Heart left ventricle (tissue), 16 donors: ENCODE data around the gene CELA1. TPM values are rescaled to one million over a fixed set of nuclear protein-coding genes. Genes with fewer than 3 reads are reported as not detected.

Experiments
- ATAC-seq, 4 donors: fragments of 200-7000 bp; cut with Tn5 transposase; one replicate each; pipeline ENCODE4 v1.9.1; 2020 to 2022; ENCODE audit warnings: moderate library complexity in 4 of 4, mild to moderate bottlenecking in 3 of 4, moderate number of reproducible peaks in 1 of 4
- DNase-seq, 5 donors: peaks; one replicate each; pipeline ENCODE4 v3.0.0-alpha.2; 2020
- H3K27ac ChIP-seq, 12 donors: fragments of 200-600 bp; sonication (generic) in 4 of 12; one replicate each; pipeline versions ENCODE4 v1.5.0 to v1.8.0; 2016 to 2022; ENCODE audit warnings: mild to moderate bottlenecking in 2 of 12
- H3K27me3 ChIP-seq, 9 donors: fragments of 200-600 bp; sonication (generic) in 2 of 9; one replicate each; pipeline versions ENCODE4 v1.5.1 to v1.8.0; 2016 to 2022; ENCODE audit warnings: mild to moderate bottlenecking in 3 of 9
- H3K36me3 ChIP-seq, 9 donors: fragments of 200-600 bp; sonication (generic) in 2 of 9; one replicate each; pipeline versions ENCODE4 v1.5.0 to v1.8.0; 2018 to 2022; ENCODE audit warnings: mild to moderate bottlenecking in 2 of 9
- H3K4me1 ChIP-seq, 12 donors: fragments of 200-600 bp; sonication (generic) in 4 of 12; one replicate each; pipeline versions ENCODE4 v1.5.0 to v1.8.0; 2016 to 2022; ENCODE audit warnings: mild to moderate bottlenecking in 3 of 12
- H3K4me3 ChIP-seq, 12 donors: fragments of 200-600 bp; sonication (generic) in 4 of 12; one replicate each; pipeline versions ENCODE4 v1.5.0 to v1.8.0; 2017 to 2022; ENCODE audit warnings: mild to moderate bottlenecking in 9 of 12, moderate library complexity in 4 of 12
- H3K9me3 ChIP-seq, 12 donors: fragments of 200-600 bp; sonication (generic) in 4 of 12; one replicate each; pipeline versions ENCODE4 v1.5.0 to v1.8.0; 2016 to 2022; ENCODE audit warnings: mild to moderate bottlenecking in 1 of 12
- POLR2A ChIP-seq, 2 donors: fragments of 450-650 bp; IDR thresholded peaks; one replicate each; pipeline ENCODE4 v1.6.1; 2017; ENCODE audit warnings: antibody characterized with exemption in 2 of 2, mild to moderate bottlenecking in 2 of 2, moderate library complexity in 2 of 2
- WGBS, 4 donors: extraction: QIAGEN DNeasy Blood & Tissue Kit in 2 of 4; methylation state at CpG; one replicate each; pipeline versions ENCODE4 v1.1.5 to v1.1.7; 2013 to 2018; 5-methylcytosine and 5-hydroxymethylcytosine counted together
- intact Hi-C, 10 donors: fragments of 100-400 bp; cut with DNase I; formaldehyde crosslinking; loops; one replicate each; pipeline versions ENCODE4 v1.11.1 to v1.14.2; 2022
- polyA plus RNA-seq, 2 donors: library from polyadenylated mRNA; stranded (reverse); fragments of 200-250 nt; gene quantifications; one replicate each; pipeline ENCODE4 v1.2.3, GENCODE V29; 2013
- total RNA-seq, 9 donors: library from RNA; depleted of rRNA in 2 of 9; stranded (reverse); fragments of >200 nt in 2 of 9; fragmentation: NEBNext Ultra II Directional in 3 of 9; extraction: Animal tissue kit (Norgen Biotek cat#: 25700) in 3 of 9; gene quantifications; one replicate each; pipeline versions ENCODE4 v1.1.0 to v1.2.4, GENCODE V29; 2016 to 2023
- TF ChIP-seq, protein P1 (sequence below), 12 donors: fragments of 200-600 bp; sonication (generic) in 4 of 12; IDR thresholded peaks; one replicate each; pipeline versions ENCODE4 v1.5.0 to v1.8.0; 2018 to 2022; ENCODE audit warnings: antibody characterized with exemption in 12 of 12, mild to moderate bottlenecking in 5 of 12
- donor health status: ischemic (EF 13 %, LVEDD 7.1; RV severe dilation, severe dysfunction).
- donor health status: healthy with polysubstance abuse.
- donor health status: DM: no; HTN: yes; CAD: no.
- donor health status: DM: no; HTN: no; CAD: no.
- donor health status: ischemic (EF 25% LVEDD 6.9; RV normal size, moderate dysfunction).
- donor health status: ischemic (EF 25% LVEDD 5.7; RV mildly dilated, moderate dysfunction).
- donor health status: healthy.
- donor health status: DM: yes; HTN: yes; CAD: no.
- donor health status: ischemic (EF 35%, LVEDD 5.7; RV mildly dilated, moderate dysfunction).
- donor health status: nonischemic (EF 11% LVEDD 7.7; RV severe dilation, severe dysfunction).
- donor health status: DM: yes; HTN: yes; CAD: no.
- donor health status: PGD.
- donor health status: ischemic (EF 29% LVEDD 5.4; RV normal size, mild dysfunction).
- donor health status: nonischemic (EF 23%, LVEDD 6.1; RV moderate dilation, normal function).

The CELA1 gene
- total and polyA plus RNA-seq, 11 donors = not detected

- no peaks in the 10 kb centered on the region for H3K36me3 ChIP-seq
- 89 to 96% (median 94%) methylated on average over 52 to 60 of the region's 60 CpGs for WGBS, 4 donors
- H3K4me3 ChIP-seq = peak within 1 kb of the TSS in 9 of 12 donors; percentile 23 to 75 (median 40)
- TF ChIP-seq, protein P1, sequence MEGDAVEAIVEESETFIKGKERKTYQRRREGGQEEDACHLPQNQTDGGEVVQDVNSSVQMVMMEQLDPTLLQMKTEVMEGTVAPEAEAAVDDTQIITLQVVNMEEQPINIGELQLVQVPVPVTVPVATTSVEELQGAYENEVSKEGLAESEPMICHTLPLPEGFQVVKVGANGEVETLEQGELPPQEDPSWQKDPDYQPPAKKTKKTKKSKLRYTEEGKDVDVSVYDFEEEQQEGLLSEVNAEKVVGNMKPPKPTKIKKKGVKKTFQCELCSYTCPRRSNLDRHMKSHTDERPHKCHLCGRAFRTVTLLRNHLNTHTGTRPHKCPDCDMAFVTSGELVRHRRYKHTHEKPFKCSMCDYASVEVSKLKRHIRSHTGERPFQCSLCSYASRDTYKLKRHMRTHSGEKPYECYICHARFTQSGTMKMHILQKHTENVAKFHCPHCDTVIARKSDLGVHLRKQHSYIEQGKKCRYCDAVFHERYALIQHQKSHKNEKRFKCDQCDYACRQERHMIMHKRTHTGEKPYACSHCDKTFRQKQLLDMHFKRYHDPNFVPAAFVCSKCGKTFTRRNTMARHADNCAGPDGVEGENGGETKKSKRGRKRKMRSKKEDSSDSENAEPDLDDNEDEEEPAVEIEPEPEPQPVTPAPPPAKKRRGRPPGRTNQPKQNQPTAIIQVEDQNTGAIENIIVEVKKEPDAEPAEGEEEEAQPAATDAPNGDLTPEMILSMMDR (IDR thresholded peaks at IDR 0.05) = no peak
- no peak for TF ChIP-seq POLR2A (IDR thresholded peaks at IDR 0.05)
- peaks cover 0 to 84% (median 0%) of the 10 kb centered on the region in 12 donors for H3K4me1 ChIP-seq
- peak; percentile 46 to 87 (median 61) for DNase-seq
- H3K27me3 ChIP-seq = no peaks in the 10 kb centered on the region
- H3K9me3 ChIP-seq = no peaks in the 10 kb centered on the region
- H3K27ac ChIP-seq = peak within 1 kb of the TSS in 7 of 12 donors; percentile 2 to 98 (median 30)
- peak in 3 of 4 donors; percentile 62 to 81 (median 64) for ATAC-seq
- intact Hi-C loops = no loop called here
Measured at GRCh38 chr12:51323966-51324895, 22.2 kb downstream of the CELA1 start, which contains the start of gene BIN2. Gene BIN2 (minus strand): TSS chr12:51324174. CDS start chr12:51324102, 72 bp downstream.

DNA sequence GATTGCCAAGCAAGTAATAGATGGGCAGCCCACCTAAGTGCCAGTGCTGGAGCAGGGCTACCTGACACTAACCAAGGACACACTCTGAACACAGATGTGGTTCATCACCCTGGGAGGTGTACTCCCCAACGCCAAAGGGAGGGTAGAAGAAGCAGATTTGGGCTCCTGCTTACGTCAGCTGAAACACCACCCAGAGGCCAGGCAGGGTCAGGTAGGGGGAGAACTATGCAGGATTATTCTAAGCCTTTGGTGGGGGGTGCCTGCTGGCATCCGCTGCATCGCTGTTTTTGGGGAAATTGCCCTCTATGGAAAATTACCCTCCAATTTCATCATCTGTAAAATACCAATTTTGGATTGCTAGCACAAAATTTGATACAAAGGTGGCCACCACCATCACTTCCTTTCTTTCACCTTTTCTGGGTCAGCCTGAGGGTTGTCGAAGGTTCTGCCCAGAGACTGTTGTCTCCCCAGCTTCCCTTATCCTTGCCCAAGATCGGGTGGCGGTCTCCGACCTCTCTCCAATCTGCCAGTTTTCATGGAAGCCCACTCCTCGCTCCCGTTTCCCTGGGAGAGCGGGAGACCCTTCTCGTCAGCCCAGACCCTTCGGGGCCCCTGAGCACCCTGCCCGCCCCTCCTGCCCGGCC lies 23.0 kb downstream of the CELA1 start:
- Histone ChIP-seq H3K36me3 (no peaks in the 10 kb centered on the region), H3K27ac (peak overlapping the region in 7 of 12 donors; percentile 2 to 98 (median 30)), H3K9me3 (no peaks in the 10 kb centered on the region), H3K27me3 (no peaks in the 10 kb centered on the region), H3K4me1 (peaks cover 0 to 84% (median 0%) of the 10 kb centered on the region in 12 donors), H3K4me3 (peak overlapping the region in 9 of 12 donors; percentile 23 to 75 (median 40))
- ATAC-seq (peak in 1 of 4 donors; percentile 17), DNase-seq (no peak)
- TF ChIP-seq POLR2A (IDR thresholded peaks at IDR 0.05) = no peak
- TF ChIP-seq, protein P1 (IDR thresholded peaks at IDR 0.05) = no peak
- intact Hi-C loops = no loop called here
- 77 to 95% (median 90%) methylated on average over 15 of the region's 15 CpGs for WGBS, 4 donors

DNA sequence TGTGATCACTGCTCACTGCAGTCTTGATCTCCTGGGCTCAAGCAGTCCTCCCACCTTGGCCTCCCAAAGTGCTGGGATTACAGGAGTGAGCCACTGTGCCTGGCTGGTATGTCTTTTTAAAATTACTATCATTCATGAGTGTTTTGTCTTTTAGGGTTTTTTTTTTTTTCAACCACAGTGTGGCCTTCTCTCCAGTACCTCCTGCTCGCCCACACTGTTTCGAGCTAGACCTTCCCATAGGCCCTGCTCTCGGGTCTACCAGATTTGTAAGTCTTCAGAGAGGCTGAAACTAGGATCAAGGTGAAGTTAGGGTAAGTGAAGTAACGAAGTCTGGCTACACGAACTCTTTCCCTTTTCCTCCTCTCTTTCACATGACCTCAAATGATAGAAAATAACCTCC lies 24.0 kb downstream of the CELA1 start:
- 82 to 92% (median 89%) methylated on average over 5 of the region's 5 CpGs for WGBS, 4 donors
- no peak for ATAC-seq
- peak overlapping the region in 3 of 12 donors; percentile 40 to 75 (median 51) for H3K4me3 ChIP-seq

More for the DNA sequence above, 24.0 kb downstream of the CELA1 start:
- no peaks in the 10 kb centered on the region for H3K27me3 ChIP-seq
- peaks cover 0 to 79% (median 0%) of the 10 kb centered on the region in 12 donors for H3K4me1 ChIP-seq
- H3K9me3 ChIP-seq = no peaks in the 10 kb centered on the region
- no peak for DNase-seq
- peak overlapping the region in 2 of 12 donors; percentile 65 to 98 for H3K27ac ChIP-seq
- no peaks in the 10 kb centered on the region for H3K36me3 ChIP-seq
- TF ChIP-seq, protein P1 (IDR thresholded peaks at IDR 0.05) = no peak
- no peak for TF ChIP-seq POLR2A (IDR thresholded peaks at IDR 0.05)
- intact Hi-C loops = no loop called here
